Measurements from ENCODE around the gene SELENOV.

GRCh38 chr19:39544911-39545310 lies 30.0 kb downstream of the SELENOV start:
- TF ChIP-seq, protein P1, sequence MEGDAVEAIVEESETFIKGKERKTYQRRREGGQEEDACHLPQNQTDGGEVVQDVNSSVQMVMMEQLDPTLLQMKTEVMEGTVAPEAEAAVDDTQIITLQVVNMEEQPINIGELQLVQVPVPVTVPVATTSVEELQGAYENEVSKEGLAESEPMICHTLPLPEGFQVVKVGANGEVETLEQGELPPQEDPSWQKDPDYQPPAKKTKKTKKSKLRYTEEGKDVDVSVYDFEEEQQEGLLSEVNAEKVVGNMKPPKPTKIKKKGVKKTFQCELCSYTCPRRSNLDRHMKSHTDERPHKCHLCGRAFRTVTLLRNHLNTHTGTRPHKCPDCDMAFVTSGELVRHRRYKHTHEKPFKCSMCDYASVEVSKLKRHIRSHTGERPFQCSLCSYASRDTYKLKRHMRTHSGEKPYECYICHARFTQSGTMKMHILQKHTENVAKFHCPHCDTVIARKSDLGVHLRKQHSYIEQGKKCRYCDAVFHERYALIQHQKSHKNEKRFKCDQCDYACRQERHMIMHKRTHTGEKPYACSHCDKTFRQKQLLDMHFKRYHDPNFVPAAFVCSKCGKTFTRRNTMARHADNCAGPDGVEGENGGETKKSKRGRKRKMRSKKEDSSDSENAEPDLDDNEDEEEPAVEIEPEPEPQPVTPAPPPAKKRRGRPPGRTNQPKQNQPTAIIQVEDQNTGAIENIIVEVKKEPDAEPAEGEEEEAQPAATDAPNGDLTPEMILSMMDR (conservative IDR thresholded peaks at IDR 0.05 in 1 of 2, IDR thresholded peaks at IDR 0.05 in 1 of 2; ENCODE audit: low read depth in 1 of 2, low read length in 2 of 2), result no peak
- TF ChIP-seq EZH2 (IDR thresholded peaks at IDR 0.05; ENCODE audit: low read length, missing control alignments), result no peak

Data from fibroblast of lung (primary cell).